RPMI8226 (cell line): Measurements from ENCODE around the gene FIGNL2.

Experiments
- DNase-seq: peaks from one replicate; pipeline ENCODE4 v3.0.0-alpha.2; 2015

Gene FIGNL2

DNA sequence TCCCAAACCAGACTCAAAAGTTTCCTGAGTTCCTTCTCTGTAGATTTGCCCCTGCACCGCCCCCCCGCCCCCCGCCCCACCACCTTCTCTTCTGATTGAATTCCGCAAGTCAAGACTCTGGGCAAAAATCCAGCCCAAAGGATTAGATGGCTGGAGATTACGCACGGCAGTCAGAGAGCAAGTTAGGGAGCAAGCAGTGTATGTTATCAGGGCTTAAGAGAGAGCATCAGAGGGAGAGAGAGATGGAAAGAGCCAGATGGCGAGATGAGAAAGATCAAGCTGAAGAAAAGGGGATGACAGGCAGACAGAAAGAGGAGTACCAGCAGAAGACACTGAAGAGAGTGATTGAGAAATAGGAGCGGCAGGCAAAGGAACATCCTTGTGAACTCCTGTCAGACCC is 25.5 kb upstream of the FIGNL2 start:
- DNase-seq, result no peak

DNA sequence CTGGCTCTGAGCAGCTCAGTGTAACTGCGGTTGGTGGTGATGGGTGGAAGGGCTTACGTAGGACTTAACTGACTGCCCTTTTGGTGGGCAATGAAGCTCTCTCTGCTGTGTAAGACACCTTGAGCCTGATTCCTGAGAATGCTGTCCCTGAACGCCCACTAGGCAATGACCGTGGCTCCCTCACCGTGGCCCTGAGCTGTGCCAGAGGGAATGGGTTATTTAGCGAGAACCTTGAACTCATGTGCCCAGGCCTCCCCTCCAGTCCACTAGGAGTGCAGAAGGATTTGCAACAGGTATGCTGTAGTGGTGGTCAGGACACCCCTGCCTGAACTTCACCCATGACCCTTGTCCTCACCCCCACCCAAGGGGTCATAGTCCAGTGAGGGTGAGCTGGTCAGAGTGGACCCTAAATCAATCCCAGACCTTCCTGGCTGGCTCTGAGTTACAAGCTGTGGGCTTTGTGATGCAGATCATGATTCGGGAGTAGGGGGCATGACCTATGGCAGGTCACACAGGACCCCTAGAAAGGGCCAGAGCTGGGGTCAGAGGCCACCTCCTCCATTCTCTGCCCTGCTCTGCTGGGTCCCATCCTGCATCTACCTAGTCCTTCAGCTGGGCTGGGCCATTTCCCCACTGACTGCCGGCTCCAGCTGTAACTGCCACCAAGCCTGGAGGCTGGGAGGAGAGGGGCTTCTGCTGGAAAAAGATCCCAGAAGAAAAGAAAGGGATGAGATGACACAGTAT is 24.9 kb upstream of the FIGNL2 start:
- no peak for DNase-seq

DNA sequence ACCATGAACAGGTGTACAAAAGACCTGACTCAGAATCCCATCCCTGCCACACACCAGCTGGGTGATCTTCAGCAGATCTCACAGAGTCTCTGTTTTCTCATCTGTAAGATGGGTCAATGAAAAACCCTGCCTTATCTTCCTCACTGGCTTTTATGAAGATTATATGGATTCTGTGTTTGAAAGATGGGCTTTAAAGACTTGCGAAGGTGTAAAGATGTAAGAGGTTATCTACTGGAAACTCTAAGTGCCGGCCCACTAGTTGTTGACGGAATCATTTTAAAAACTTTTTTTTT is 24.1 kb upstream of the FIGNL2 start:
- no peak for DNase-seq

DNA sequence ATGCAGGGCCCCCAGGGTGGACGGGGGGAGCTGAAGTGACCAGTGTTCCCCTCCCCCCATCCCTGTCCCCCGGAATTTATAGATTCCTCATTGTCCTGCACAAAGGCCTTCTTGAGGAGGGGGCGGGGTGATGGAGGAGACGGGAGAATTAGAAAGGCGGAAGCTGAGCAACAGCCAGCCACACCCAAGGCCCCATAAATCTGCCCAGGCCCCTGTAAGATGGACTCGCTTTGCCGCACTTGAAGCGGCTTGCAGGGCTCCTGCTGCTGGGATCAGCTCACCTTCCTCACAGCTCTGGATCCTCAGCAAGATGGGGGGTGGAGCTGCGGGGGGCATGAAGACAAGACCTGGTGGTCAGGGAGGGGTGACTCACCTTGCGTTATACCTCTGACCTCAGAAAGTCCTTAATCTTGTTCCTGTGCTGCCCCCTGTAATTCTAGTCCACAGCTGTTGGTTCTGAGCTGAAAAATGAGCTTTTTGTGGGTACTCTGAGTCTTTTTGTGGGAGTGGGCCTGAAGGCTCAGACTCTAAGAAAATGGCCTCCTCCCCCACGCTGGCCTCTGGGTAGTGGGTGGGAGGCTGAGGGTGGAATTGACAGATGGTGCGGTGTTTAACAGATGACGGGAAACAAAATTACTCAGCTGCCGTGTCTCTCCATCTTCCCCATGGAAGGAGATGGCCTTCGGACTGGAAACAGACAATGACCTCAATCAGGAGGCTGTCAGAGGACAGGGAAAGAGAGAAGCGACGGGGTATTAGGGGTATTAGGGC is 23.6 kb upstream of the FIGNL2 start:
- DNase-seq, result no peak

DNA sequence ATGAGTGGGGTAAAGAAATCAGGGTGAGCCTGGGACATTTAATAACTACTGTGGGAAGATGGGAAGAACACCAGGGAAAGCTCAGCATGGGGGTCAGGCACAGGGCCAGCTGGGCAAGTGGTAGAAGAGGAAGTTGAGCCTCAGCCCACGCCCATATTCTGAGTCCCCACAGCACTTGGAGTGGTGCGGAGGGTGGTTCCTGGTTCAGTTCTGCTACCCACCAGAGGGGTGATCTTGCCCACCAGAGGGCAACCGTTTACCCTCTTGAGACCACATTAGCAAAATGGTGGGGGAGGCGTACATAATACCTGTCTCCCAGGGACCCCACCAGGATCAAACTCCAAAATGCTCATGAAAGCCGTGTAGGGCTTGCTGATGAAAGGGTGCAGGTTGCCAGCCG is 22.6 kb upstream of the FIGNL2 start:
- no peak for DNase-seq

DNA sequence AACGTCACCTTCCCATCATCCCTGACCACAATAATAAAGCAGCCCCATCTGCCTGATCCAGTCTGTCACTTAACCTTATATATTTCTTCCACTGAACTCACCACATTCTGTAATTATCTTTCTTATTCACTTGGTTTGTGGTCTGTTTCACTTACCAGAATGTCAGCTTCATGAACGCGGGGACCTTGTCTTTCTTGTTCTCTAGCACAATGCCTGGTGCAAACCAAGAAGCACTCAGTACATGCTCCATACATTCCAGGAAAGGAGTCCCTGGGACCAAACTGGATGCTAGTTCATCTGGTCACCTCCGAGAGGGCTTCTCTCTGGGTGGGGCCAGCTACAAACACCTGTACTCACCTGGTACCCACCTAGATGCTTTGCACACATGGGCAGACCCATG is 22.0 kb upstream of the FIGNL2 start:
- no peak for DNase-seq

DNA sequence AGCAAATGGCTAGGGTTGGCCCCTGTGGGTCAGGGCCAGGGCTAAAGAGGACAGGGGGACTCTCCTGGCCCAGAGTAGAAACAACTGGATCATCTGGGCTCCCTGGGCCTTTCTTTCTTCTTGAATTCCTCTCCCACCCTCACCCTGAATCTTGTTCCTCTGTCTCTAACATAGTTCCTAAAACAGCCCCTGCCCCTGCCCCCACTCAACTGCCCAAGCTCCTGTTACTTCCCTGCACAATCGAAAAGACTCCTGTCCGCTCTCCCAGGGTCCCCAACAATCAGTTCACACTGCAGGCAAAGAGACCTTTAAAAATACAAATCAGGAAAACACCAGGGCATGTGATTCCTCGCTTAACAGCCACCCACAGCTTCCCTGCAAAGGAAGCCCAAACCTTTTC is 21.4 kb upstream of the FIGNL2 start:
- DNase-seq, result no peak

DNA sequence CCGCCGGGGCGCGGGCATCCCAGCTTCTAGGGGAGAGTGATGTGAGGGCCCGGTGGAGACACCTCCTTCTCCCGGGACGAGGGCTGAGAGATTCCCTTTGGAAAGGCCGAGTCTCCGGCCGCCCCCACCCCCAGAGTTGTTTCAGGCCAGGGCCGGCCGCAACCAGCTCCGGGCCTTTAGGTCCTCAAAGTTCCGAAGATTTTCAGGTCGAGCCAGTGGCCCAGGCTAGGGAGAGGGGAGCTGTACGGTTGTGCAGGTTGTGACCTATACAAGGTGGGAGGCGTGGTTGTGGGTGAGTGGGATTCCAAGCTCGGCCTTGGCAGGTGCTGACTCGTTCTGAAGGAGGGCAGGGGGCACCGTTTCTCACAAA is 21.0 kb upstream of the FIGNL2 start:
- no peak for DNase-seq

DNA sequence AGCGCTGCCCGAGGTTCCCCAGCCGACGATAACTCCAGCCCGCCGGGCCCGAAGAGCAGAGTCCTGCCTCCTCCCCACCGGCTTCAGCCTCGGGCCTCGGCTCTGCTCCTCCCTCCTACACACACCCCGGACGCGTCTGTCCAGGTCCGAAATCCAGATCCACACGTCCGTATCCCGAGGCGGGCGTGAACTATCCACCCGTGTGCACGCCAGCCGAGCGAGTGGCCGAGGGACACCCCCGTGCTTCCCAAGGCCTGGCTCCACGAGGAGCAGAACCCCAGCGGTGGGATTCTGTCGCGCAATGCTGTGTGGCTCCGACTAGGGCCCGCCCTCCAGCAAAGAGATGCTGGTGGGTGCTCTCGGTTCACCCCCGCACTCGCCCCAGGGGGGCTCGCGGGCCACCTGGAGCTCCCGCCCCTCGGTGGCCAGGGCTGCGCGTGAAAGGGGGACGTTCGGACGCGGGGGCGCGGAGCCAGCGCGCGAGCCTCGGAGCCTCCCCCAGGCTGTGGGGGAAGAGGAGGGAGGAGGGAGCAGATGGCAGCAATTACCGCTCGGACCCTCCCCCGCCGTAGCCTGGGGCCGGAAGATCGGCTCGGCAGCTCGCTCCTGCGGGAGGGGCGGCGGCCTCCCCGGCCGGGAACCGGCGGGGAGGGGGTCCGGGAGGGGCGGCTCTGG is 20.4 kb upstream of the FIGNL2 start:
- DNase-seq, result no peak

DNA sequence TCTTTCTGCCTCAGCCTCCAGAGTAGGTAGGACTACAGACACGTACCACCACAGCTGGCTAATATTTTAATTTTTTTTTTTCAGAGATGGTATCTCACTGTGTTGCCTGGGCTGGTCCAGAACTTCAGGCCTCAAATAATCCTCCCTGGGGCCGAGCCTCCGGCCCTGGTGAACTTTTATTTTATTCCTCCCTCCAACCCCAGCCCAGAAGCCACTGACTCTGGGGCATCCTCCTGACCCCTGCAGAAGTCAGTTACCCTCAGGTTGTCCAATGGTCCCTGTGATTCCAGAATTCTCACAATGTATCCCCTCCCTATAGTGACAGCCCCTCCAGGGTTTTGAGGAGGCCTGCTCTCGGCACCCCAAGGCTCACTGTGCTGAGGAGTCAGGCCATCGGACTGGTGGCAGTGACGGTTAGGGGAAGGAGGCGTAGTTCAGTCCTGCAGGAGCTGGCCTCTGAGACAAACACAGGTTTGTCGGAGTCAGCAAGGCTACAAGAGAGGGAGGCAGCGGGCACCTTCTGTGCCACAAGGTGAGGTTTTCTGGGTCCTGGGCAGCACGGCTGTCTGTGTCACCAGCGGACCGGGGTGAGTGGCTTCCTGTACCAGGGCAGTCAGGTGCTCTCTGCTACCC is 19.4 kb upstream of the FIGNL2 start:
- DNase-seq, result no peak

DNA sequence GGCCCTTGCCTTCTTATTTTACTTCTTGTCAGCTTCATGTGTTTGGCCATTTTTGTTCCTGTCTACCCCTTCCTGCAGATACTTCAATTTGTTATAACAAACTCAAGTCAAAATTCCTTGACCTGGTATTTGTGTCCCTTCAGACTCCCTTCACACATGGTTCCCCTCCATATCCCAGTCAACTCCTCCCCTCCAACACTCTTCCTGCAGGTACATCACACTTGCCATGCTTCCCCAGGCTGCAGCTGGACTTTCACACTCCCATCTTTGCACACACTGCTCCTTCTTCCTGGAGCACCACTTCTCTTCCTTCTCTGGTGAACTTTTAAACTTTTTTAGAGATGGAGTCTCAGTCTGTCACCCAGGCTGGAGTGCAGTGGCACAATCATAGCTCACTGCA is 18.9 kb upstream of the FIGNL2 start:
- DNase-seq, result no peak

DNA sequence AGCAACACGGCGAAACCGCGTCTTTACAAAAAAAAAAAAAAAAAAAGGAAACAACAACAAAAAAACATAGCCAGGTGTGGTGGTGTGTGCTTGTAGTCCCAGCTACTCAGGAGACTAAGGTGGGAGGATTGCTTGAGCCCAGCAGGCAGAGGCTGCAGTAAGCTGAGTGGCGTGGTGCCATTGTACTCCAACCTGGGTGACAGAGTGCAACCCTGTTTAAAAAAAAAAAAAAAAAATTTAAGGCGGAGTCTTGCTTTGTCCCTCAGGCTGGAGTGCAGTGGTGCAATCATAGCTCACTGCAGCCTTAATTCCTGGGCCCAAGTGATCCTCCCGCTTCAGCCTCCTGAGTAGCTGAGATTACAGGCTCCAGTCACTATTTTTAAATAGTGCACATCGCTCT is 18.2 kb upstream of the FIGNL2 start:
- no peak for DNase-seq

DNA sequence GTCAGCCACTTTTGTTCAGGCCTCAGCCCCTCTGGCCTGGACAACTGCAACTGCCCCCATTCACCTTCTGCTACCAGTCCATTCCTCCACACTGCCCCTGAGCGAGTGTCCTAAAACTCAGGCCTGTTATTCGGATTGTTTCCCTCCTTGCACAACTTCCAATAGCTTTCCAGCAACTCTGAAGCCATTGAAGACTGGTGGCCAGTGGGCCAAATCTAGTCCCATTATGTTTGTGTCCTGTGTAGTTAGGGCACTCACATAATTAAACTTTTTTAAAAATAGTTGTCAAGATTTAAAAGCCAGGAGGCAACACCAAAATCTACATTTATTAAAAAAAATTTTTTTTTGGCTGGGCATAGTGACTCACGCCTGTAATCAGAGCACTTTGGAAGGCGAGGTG is 17.8 kb upstream of the FIGNL2 start:
- DNase-seq, result no peak

DNA sequence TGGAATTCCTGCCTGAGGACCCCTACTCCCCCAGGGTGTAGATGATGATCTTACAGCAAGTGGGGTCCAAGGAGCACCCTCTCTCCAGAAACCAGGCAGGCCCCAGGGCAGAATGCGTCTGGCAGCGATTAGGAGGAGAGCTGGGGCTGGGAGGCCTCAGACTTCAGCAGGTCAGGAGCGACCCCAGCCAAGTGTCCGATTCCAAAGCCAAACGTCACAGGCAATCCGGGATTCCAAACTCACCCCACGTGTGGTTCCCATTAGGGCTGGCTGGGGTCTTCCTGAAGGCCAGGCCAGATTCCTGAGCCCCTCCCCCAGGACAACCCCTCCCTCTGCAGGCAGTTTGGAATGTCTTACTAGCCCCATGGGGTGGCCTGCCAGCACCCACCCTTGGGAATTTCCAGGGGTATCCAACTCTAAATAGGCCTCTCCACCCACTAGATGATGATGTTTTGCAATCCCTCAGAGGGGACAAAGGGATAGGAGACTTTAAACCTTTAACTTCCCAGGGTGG is 17.3 kb upstream of the FIGNL2 start:
- DNase-seq, result no peak

DNA sequence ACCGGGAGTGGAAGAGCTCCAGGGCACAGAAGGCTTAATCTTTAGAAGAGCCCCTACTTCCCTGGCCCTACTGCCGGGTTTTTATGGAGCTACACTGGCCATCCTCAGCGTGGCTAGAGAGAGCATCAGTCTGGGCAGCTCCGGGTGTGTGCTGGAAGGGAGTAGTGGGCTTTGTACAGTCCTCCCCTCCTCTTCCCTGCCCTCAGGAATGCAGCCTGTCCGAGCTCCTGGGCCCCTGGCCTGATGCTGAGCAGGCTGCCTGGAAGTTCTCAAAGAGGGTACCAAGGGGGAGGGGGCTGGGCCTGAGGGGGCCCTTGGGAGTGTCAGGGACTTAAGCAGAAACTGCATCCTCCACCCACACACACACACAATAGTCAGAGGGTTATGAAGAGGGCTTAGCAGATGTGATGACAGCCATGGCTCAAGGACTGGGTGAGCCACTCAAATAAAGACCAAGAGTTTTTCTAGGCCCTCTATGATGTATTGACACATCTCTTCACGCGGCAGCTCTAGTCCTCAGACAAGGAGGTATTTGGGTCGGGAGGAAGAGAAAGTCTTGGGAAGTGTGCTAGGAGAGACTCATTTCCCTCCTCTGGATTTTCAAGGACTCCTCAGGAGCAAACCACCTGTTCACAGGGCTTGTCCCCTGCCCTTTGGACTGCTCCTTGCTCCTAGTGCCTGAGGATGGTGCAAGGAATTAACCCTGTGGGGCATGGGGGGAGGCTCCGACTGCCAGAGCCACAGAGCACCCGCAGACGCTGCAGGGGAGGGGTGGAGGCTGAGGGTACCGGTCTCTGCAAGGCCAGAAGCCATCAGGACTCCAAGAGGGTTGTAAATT is 16.5 kb upstream of the FIGNL2 start:
- no peak for DNase-seq

DNA sequence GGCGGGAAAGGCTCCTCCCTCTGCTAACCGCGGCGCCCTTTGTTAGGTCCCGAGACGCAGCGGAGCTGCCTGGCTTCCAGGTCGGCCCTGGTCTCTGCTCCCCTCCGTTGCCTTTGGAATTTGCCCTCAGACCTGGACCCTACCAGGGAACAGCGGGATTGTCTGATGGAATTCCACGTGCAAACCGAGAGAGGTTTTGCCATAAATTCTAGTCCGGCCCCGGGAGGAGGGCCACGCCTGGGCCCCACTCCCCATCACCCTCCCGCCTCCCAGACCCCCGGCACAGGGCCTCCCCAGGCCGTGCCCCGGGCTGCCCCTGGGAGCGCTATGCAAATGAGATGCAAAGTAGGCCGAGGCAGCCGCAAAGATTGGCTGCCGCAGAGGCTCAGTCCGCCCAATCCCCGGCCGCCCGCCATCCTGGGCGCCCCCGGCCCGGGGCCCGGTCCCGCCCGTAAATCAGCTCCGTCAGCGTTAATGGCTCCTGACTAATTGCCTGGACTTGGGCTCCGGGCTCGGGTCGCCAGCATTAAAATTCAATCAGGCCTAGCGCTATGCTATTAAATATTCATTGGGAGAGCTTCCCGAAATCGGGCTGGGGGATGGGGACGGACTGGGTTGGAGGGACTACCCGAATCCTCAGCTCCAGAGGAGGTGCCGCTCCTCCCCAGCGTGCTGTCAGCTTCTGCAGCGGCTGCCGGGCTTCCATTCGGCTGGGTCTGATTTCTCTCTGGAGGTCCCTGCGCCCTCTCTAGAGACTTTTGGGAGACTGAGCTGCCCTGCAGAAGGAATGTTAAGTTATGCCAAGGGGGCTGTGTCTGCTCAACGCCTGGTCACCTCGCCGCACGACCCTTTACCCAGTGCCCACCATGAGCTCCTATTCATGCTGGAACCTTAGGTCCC is 15.7 kb upstream of the FIGNL2 start:
- DNase-seq, result no peak

DNA sequence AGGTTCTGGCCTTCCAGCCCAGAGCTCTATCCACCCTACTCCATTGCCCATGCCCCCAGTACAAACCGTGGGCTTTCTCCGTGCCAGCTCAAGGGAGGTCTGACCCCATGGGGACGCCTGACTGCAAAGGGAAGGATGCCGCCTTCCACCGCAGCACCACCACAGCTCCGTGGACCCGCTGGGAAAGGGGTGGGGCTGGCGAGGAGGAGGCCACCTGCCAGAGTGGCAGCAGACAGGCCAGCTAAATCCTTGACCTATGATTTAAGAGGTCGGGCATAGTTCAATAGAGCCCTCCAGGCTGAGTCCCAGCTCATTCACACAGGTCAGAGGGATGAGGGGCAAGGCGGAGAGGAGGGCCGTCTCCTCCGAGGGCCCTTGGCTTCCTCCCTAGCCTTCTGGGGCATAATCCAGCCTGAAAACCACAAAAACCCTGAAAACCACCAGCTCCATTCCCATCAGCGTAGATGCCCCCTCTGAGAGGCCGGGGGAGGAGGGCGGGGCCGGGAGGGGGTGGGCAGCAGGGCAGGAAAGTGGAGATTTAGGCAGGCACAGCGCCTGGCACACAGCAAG is 14.9 kb upstream of the FIGNL2 start:
- DNase-seq, result no peak

DNA sequence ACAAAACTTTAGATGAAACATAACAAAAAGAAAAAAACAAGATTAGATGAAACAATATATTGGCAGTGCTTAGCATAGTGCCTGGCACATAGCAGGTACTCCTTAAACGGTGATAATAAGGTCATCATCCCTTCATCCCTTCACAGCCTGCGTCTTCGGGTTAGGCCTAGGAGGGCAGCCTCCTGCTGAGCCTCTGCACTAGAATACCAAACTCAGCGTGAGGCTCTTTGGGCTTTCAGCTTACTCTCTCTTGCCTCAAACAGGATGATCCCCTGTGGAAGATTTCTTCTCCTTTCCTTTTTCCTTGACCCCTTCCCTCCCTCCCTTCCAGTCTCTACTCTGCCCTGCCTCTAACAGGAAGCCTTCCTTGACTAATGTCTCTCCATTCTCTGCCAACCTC is 14.4 kb upstream of the FIGNL2 start:
- no peak for DNase-seq

DNA sequence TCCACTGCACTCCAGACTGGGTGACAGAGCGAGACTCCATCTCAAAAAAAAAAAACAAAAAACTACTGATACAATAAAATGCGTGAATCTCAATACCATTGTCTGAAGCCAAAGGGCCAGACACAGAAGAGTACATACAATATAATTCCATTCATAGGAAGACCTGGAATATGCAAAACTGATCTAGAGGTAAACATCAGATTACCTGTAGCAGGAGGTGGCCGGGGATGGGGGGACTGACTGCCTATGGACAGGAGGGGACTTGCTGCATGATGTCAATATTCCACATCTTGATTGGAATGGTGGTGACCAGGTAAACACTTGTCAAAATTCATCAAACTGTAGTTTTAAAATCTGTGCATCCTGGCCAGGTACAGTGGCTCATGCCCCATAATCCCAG is 12.5 kb upstream of the FIGNL2 start:
- no peak for DNase-seq

DNA sequence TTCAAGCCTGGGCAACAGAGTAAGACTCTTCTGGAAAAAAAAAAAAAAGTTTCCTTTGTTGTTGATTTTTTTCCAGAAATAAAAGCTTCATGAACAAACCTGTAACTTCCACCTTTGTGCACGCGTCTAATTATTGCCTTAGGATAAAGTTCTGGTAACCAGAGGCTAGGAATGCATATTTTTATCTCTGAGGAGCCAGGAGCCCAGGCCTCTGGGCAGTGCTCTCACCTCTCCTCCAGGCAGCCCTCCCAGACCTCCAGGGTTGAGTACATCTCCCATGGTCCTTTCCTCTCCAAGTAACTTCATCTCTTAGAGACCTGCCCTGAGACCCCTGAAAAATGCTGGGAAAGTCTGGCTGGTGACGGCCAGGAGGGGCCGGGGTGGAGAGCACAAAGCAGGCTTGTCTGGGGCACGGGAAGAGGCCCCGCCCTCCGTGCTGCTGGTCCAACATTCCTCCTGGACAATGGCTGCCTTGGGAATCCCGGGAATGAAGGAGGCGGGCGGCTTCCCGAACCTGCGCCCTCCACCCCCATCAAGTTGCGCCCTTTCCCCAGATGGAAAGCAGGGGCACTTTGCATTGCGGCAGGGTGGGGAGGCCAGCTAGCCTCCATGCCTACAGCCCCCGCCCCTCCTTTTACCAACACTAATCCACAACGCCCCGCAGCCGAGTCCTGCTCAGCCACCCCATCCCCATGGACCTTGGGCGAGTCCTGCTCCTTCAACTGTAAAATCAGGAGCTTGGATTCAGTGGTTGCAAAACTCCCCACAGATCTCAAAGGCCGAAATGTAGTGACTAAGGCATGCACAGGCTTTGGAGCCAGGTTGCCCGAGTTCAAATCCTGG is 7.3 kb upstream of the FIGNL2 start:
- no peak for DNase-seq
